DMS153 (cell line): Measurements from ENCODE around the gene IRGC.
A peak's percentile ranks its signal among the peaks of the same experiment; 100 is the strongest.
"Not testable (repeated sequence)": the region's sequence is repeated elsewhere in the genome, so short reads cannot be mapped to it uniquely, and the experiment has no call there.

Experiments used
- DNase-seq: peaks from one replicate; lab custom pipeline; 2025; lab: John Stamatoyannopoulos, UW

IRGC gene, protein sequence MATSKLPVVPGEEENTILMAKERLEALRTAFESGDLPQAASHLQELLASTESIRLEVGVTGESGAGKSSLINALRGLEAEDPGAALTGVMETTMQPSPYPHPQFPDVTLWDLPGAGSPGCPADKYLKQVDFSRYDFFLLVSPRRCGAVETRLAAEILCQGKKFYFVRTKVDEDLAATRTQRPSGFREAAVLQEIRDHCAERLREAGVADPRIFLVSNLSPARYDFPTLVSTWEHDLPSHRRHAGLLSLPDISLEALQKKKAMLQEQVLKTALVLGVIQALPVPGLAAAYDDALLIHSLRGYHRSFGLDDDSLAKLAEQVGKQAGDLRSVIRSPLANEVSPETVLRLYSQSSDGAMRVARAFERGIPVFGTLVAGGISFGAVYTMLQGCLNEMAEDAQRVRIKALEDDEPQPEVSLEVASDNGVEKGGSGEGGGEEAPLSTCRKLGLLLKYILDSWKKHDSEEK

DNA sequence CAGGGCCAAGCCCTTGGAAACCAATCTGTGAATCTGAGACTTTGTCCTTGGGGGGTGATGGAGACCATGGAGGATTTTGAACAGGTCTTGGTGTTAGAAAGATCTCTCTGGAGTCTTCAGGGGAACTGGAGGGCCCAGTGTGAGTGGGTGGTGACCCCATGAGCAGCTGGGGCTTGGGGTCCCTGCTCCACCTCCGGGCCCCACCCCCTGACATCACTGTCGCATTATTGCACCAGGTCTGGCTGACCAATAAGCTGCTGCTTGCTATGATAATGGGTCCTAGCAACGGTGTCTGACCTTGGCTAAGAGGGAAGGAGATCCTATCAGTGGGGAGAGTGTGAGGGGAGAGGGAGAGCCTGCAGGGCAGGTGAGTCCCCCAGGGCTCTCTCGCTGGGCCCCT is at the start of gene IRGC:
TSS of gene IRGC (plus strand) at position 301 of the 400 bp plus-strand sequence. CDS start 2,483 bp downstream, outside the sequence.
- no peak for DNase-seq

DNA sequence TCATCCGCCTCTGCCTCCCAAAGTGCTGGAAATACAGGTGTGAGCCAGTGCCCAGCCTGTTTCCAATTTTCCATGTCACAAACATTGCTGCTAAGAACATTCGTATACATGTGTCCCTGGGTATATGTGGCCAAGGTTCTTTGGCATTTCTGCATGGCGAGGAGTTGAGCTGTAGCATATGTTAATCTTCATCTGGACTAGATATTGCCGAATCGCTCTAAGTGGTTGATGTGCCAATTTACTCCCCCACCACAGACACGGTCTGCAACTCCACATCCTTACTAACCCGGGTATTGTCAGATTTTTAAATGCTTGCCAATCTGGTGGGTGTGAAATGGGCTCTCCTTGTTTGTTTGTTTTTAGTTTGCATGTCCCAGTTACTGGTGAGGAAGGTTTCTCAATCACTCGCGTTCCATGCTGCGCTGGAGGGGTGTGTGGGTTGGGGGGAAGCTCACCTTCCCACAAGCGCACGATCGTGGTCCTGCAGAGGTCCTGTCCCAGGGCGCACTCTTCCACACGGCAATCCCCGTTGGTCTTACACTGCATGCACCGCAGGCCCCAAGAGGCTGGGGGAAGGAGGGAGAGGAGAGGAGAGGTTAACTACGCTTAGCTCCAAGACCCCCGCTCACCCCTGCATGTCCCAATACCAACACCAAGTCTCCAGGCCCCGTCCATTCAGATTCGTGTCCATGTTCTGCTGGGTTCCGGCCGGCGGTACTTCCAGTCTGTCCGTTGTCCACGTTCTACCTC is 48.6 kb upstream of the IRGC start:
- no peak for DNase-seq

DNA sequence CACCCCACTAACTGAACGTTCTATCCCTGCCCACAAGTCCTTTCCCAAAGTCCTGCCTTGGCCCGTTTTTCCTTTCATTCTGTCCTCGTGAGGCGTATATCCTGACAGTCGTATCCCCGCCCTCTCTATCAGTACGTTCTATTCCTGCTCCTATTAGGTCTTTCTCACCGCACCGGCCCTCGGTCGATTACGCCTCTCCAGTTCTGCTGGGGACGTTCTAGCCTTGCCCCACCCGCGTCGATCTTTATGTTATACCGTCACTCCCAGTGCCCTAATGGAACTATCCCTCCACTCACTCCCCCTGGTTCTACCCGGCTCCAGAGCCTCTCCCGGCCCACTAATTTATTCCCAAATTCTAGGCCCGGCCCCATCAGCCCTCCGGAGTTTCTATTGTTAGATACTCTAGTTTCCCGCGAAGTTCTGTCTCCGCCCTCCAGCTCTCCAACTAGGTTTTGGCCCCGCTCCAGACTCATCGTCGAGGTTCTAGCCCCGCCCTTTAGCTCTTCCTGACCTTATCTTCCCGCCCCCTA is 47.9 kb upstream of the IRGC start:
- peak; percentile 70 for DNase-seq

DNA sequence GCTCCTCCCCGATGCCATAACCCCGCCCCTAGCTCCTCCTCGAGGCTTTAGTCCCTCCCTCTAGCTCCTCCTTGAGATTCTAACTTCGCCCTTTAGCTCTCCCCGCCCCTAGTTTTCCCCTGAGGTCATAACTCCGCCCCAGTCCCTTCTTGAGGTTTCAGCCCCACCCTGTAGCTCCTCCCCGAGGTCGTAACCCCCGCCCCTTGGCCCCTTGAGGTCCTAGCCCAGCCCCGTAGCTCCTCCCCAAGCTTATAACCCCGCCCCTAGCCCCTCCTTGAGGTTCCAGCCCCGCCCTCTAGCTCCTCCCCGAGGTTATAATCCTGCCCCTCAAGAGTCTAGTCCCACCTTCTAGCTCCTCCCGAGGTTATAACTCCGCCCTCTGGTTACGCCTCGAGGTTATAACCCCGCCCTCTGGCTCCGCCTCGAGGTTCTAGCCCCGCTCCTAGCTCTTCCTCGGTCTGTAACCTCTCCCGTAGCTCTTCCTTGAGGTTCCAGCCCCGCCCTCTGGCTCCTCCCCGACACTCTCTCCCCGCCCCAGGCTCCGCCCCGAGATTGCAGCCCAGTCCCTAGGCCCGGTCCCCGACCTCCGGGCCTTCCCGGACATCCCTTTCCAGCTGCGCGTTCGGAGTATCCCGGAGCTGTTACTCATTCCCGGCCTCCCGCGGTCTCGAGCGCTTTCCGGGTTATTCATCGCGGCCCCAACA is 47.3 kb upstream of the IRGC start:
- peak; percentile 99 for DNase-seq

DNA sequence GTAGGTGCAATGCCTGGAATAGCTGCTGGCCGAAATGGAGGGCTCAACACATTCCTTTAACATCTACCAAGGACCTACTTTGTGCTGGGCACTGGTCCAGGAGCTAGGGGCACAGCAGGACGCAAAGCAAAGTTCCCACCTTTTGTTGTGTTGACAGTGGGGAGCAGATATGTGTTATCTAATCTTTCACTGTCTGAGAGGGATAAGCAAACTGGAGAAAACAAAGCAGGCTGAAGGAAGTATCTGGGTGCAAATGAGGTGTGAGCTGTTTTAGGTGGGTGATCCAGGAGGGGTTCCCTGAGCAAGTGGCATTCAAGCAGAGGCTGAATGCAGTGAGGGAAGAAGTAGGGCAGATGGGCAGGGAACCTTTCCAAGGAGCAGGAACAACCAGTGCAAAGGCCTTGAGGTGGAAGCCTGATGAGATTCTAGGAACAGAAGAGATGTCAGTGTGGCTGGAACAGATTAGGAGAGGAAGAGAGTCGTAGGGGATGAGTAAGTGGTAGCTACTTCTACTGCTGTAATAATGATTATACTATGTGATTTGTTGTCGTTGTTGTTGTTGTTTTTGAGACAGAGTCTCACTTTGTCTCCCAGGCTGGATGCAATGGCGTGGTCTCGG is 43.7 kb upstream of the IRGC start:
- DNase-seq: no peak

DNA sequence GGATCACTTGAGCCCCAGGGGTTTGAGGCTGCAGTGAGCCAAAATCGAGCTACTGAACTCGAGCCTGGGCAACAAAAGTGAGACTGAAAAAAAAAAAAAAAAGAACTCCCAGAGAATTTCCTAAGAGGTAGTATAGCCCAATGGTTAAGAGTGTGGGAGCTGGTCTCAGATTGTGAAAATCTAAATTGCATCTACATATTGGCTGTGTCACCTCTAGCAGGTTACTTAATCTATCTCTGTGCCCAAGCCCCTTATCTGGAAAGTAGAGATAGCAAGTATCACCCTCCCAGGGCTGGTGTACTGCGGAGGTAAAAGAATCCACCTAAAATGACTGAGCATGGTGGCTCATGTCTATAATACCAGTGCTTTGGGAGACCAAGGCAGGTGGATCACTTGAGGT is 42.2 kb upstream of the IRGC start:
- no peak for DNase-seq

DNA sequence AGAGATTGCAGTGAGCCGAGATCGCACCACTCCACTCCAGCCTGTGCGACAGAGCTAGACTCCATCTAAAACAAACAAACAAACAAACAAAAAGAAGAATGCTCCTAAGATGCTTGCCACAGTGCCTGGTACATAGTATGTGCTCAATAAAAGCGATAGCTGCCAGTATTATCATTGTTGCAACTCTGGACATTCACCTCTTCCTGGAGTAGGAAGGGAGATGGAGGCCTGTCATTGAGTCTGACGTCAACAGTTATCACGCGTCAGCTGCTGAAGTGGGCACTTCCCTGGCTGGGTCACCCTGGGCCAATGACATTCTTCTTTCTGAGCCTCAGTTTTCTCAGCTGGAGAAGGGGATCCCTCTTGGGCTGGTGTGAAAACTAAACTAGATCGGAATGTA is 41.7 kb upstream of the IRGC start:
- no peak for DNase-seq

DNA sequence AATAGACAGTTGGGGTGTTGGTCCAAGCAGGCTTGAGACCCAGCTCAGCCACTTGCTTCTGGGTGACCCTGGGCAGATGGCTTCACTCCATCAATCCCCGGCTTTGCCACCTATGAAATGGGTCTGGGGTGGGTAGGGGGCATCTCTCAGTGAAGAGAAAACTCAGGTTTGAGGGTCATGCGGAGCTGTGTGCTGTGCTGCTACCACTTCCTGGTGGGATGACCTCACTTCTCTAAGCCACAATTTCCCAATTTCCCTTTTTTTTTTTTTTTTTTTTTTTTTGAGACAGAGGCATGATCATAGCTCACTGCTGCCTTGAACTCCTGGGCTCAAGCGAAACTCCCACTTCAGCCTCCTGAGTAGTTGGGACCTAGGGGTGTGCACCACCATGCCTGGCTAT is 41.3 kb upstream of the IRGC start:
- no peak for DNase-seq

DNA sequence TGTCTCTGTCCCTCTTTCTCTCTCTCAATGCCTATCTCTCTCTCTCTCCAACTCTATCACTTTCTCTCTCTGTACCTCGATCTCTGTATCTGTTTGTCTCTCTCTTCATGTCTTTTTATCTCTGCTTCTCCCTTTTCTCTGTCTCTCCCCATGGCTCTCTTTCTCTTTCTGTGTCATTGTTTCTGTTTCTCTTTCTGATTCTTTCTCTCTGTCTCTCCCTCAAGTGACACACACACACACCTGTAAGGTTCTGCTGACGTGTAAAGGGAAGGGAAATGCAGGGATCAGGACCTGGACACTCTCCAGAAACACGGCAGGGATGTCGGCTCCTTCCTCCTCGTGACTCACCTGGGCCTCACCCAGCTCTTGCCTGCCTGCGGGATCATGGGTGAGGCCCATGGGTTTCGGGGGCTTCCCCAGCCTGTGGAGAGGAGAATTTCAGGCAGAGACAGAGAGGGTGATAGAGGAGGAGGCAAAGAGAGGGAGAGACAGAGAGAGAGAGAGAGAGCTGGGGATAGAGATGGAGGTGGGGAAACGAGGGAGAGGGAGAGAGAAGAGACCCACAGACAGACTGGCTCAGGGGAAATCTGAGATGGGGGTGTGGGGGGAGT is 40.5 kb upstream of the IRGC start:
- DNase-seq: peak; percentile 42

DNA sequence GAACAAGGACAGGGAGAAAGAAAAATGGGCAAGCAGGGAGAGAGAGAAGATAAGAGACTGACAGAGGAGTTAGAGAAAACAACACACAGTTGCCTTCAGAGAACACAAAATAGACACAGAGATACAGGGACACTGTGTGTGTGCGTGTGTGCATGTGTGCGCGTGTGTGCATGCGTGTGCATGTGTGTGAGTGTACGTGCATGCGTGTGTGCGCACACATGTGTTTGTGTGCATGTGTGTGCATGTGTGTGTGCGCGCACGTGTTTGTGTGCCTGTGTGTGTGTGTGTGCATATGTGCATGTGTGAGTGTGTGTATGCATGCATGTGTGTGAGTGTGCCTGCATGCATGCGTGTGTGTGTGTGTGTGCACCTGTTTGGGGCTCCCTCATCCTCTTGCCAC is 40.0 kb upstream of the IRGC start:
- no peak for DNase-seq

DNA sequence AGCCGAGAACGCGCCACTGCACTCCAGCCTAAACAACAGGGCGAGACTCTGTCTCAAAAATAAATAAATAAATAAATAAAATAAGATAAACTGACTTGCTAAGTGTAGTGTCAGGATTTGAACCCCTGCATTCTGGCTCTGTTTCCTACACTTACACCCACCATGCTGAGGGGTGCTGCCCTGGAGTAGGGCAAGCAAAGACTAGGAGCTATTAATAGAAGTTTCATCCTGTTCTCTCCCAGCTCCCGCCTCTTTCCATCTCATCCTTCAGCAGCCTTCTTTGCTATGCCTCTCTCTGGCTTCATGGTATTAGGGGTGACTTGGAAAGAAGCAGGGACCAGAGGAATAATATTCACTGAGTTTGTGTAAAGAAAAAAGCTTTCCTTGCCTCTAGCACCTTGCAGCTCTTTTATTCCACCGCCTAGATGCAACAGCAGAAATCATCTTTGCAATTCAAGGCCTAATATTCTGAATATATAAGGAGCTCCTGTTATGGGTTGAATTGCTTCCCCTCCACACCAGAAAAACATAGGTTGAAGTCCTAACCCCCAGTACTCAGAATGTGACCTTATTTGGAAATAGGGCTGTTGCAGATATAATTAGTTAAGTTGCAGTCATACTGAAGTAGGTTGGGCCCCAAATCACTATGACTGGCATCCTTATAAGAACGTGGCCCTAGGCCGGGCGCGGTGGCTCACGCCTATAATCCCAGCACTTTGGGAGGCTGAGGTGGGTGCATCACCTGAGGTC is 37.2 kb upstream of the IRGC start:
- DNase-seq: no peak

DNA sequence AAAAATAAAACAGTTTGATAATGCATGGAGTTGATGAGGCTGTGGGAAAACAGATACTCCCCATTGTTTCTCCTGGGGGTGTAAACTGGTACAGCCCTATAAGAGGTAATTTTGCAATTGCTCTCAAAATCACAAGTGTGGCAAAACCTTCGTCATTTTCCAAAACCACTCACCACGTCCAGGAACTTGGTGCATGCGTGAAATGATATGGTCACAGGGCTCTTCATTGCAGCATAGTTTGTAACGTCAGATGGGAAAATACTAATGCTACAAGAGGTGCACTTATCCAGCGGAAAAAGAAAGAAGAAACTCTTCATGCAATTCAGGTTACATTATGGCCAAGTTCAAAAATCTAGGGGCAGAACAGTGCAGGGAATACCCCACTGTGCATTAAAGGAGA is 34.1 kb upstream of the IRGC start:
- no peak for DNase-seq

DNA sequence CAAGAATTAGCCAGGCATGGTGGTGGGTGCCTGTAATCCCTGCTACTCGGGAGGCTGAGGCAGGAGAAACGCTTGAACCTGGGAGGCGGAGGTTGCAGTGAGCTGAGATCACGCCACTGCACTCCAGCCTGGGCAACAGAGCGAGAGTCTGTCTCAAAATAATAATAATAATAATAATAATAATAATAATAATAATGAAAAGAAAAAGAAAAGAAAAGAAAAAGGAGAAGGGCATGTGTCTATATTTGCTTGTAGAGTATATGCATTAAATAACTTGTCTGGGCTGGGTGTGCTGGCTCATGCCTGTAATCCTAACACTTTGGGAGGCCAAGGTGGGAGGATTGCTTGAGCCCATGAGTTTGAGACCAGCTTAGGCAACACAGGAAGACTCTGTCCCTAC is 33.6 kb upstream of the IRGC start:
- not testable (repeated sequence) for DNase-seq

DNA sequence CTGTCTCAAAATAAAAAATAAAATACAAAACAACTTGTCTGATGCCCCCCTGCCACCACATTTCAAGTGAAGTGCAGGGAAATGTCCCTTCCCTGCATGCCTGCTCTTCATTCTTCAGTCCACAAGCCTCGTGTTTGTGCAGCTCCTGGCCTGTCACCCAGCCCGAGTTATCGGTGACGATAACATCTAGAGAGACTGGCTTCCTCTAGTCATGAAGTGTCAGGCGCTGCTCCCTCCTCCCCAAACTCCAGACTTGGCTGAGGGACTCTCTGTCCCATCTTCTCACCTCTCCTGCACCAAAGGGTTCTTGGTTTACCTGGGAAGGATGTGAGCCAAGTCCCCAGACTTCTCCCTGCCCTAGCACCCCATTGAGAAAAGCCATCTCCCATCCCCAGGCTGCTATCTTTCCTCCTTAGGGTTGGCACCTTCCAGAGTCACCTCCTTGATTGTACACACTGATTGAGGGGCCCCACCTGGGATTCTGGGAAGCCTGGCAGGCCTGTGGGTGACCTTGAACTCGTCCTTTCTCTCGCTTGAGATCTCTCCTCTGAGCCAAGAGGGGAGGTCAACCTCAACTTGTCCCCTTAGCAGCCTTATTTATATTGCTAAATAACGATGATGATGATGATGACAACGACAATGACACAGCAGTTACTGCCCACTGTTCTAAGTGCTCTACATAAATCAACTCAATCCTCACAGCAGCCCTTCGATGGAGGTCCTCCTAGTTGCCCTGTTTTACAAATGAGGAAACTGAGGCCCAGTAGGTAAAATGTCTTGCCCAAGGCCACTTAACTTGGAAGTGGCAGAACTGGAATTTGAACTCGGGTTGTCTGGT is 32.8 kb upstream of the IRGC start:
- DNase-seq: no peak

DNA sequence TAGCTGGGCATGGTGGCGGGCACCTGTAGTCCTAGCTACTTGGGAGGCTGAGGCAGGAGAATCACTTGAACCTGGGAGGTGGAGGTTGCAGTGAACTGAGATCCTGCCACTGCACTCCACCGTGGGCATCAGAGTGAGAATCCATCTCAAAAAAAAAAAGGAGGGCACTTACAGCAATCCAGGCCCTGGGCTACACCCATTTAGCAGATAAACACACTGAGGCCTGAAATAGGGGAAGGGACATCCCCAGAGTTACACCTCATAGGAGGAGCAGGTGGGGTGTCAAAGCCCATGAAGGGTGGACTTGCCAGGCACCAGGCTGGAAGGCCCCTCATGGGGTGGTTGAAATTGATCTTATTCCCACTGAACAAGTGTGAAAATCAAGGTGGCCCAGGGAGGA is 32.0 kb upstream of the IRGC start:
- no peak for DNase-seq

DNA sequence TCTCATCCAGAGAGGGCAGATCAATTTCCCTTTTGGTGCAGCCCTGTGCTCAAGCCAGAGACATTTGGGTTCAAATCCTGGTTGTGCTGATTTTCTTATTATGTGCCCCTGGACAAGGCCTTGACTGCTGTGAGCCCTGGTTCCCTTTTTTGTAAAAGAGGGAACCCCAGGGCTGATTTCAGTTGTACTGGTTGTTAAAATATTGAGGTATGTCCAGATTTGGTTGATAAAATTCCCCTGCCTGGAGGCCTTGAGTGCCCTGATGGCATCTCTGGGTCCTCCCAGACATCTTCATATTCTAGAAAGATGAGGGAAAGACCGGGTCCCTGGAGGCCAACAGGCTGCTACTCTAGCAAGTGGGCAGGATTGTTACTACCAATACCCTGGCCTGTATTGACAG is 31.6 kb upstream of the IRGC start:
- DNase-seq: no peak

DNA sequence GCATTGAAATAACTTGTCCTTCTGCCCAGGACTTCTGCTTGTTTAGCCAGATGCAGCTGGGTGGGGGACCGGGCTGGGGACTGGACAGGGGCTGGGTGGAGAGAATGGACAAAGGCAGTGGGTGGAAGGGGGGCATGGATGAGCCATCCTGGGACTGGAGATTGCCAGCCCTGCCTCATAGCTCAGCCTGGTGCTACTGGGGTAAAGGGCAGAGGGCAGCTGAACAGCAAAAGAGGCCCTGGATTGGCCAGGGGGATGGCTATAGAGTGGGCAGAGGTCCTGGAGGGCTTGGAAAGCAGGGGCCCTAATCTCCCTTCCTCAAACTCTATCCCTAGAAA is 28.2 kb upstream of the IRGC start:
- DNase-seq: no peak

DNA sequence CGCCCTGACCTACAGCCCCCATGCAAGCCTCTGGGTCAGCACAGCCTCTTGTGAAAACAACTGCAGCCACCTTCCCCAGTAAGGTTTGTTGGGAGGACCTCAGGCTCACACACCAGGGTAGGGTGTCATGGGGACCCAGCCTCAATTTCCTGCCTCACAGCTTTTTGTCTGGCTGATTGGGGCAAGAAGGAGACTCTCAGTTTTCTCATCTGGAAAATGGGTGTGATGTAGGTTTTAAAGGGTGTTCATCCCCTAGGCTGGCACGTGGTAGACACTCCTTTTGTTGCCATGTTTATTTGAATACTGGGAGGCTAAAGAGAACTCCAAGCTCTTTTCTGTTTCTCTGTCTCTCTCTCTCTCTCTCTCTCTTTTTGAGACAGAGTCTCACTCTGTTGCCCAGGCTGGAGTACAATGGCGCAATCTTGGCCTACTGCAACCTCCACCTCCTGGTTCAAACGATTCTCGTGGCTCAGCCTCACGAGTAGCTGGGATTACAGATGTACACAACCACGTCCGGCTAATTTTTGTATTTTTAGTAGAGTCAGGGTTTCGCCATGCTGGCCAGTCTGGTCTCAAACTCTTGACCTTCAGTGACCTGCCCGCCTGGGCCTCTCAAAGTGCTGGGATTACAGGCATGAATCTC is 27.7 kb upstream of the IRGC start:
- DNase-seq: no peak

DNA sequence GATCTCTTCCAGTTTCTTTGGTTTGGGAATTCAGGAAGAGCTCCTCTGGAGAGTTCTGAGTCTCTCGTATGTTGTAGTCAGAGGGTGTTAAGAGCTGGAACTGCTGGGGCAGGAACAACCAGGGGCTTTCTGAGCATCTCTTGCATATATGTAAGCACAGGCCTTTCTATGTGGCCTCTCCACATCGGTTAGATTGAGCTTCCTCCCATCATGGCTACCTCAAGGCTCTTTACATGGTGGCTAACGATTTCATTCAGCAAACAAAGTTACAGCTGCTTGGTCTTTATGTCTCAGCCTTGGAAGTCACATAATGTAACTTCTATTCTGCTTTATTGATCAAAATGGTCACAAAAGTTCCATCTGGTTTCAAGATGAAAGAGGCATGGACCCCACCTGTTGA is 25.4 kb upstream of the IRGC start:
- DNase-seq: no peak

DNA sequence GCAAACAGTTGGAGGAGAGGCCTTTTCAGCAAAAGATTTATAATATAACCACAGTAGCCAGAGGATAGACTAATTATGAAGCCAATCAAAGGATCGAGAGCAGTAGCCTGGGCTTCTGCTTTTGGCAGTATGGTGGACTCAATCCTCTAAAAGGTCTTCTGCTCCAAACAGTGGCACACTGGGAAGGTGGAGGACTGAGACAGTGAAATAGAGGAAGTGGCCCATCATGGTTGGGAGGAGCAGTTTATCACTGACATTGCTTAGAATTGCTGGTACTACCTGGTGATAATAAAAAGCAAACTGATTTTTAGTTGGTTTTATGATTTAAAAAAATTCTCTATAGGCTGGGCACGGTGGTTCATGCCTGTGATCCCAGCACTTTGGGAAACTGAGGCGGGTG is 25.0 kb upstream of the IRGC start:
- no peak for DNase-seq
